Measurements from ENCODE around the gene SLC9C1.

The SLC9C1 gene

DNA sequence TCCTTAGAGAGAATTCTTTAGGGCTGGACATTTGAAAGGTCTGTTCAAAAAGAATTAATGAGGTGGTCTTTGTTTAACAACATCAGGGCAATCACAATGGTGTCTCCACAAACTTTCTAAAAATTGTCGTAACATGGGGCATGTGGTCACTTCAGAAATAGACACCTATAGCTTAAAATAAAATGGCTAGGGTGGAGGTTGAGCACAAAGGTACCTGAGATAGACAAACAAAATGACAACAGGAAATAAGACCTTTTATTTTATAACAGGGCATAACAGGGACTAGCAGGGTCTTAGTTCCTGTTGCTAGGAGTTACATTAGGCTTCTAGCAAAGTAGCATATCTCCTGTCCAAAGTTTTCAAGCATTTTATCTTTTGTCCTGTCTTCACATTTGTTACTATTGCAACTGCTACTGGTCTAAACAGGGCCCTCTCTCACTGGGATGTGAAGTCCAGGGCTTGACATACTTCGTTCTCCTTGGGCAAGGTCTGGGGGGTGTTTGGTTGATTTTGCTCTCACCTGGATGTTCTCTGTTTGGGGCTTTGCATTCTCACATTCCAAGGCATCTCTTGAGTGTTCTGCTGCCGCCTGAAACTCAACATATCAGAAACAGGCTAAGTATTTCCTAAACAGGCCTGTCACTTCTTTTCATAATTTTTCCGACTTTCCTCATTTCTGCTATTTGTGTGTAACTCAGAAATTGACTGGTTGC lies 163.9 kb downstream of the SLC9C1 start:
- DNase-seq: no peak

- peak; percentile 45 for DNase-seq
Observed at GRCh38 chr3:112128843-112129727, 164.9 kb downstream of the SLC9C1 start.

- DNase-seq: no peak
Observed at GRCh38 chr3:112127522-112128494, 166.2 kb downstream of the SLC9C1 start.

DNA sequence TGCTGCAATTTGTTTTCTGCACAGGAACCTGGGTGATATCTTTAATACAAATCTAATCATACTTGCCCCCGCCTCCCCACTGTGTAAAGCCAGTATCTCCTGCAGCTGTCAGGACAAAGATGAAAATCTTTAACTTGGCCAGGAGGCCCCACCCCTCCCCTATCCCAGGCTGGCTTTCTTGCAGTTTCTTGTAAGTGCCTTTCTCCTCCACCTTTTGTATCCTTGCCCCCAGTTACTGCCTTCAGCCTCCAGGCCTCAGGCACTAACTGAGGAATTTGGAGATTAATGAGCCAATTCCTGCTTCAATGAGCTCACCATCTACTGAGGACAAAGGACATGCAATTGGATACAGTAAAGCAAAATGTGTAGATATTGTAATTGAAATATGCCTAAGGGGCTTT lies 167.5 kb downstream of the SLC9C1 start:
- no peak for DNase-seq

- DNase-seq: no peak
Observed at GRCh38 chr3:112124907-112125607, 169.0 kb downstream of the SLC9C1 start.

- no peak for DNase-seq
Observed at GRCh38 chr3:112123548-112123947, 170.5 kb downstream of the SLC9C1 start.

DNA sequence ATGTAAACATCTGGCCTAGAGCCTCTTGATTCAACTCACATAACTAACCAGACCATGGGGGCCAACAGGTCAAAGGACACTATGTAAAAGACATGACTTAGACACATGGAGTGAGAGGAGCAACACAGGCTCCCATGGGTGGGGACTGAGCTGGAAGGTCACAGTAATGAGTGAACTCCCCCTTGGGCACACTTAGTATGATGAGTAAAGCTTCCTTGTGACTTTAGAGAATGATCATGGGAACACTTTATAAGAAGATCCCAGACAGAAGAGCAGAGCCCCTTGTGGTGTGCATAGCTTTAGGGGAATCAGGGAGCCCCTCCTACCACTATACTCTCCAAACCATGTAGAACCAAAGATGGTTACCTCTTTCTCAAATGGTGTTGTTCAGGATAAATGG lies 171.1 kb downstream of the SLC9C1 start:
- no peak for DNase-seq

DNA sequence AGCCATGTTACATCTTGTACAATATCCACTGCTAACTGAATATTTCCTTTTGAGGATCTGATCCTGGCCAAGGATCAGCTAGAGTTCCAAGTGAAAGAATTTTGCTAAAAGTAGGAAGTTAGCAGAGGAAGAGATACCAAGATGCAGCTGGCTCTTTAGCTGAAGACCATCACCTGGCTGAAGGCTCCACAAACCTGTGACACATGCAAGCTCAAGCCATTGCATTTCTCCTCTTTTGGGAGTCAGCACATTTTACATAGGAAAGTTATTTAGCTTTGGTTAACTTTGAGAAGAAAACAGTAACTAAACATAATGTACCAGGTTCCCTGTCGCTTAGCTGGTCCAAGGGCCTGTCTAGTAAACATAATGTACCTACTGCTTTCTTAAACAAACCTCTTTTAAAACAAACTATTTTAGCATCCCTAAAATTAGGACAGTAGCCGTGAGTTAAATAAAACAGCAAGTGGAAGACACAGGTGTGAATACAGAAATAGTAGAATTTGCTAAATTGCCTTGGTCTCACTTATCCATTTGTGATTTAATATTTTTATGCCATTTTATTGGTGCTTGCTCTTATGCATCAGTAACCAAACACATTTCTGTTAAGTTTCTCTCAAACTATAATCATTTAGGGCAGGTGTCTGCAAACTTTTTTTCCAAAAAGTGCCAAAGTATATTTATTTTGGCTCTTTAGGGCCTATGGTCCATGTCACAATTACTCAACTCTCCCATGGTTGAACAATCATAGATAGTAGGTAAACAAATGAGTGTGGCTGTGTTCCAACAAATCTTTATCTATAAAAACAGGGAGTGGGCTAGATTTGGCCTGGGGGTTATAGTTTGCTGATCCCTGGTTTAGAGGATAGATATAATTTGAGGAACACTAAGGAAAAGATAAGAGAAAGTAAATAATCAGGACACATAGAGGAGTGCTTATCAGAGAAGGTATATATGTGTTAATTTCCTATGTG lies 172.2 kb downstream of the SLC9C1 start:
- no peak for DNase-seq

GRCh38 chr3:112119962-112120836 lies 173.8 kb downstream of the SLC9C1 start:
- DNase-seq: no peak

GRCh38 chr3:112117841-112118571 lies 176.0 kb downstream of the SLC9C1 start:
- no peak for DNase-seq

GRCh38 chr3:112117415-112117814 lies 176.6 kb downstream of the SLC9C1 start:
- no peak for DNase-seq

DNA sequence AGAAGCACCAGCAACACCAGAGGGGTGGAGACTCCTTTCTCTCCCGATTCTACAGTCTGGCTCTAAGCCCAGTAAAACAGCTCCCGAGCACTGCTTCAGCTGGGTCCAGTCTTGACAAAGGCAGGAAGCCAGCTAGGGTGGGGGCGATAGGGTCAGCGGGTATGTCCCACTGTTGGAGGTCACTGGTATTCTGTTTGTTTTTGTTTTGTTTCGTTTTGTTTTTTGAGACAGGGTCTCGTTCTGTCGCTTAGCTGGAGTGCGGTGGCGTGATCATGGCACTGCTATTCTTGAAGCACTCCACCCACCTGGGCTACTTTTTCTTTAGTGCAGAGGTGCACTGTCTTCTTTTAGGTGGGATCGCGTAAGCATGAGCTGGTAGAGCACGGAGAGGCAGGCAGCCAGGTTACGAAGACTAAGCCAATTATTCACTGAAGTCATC lies 177.2 kb downstream of the SLC9C1 start:
- DNase-seq: no peak

DNA sequence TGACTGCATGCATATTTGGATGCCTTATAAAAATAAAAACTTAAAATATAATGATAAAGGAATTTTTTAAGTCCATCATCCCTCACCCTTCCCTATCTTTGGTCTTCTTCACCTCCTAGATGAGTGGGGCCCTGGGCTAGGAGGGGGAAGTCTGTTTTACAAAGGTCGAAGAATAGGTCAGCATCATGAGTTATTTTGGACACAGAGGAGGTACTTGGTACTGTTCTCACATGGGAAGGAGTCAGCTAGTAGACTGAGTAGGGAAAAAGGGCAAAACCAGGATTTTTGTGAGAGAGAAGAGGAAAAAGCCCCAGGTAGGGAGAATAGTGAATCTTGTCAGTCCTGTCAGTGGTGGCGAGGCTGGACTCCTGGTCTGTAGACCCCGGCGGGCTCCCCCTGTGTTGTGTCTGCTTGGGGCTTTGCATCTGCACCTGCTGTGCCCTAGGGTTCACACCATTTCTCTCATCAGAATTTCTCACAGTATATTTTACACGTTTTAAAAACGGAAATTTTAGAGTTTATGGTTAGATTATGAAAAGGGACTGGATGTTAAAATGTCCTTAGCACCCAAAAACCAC lies 178.1 kb downstream of the SLC9C1 start:
- DNase-seq: no peak

GRCh38 chr3:112115161-112115739 lies 178.8 kb downstream of the SLC9C1 start:
- no peak for DNase-seq

GRCh38 chr3:112114576-112115160 lies 179.3 kb downstream of the SLC9C1 start:
- DNase-seq: no peak

- peak; percentile 62 for DNase-seq
Observed at GRCh38 chr3:112111785-112112402, 182.1 kb downstream of the SLC9C1 start.

GRCh38 chr3:112109322-112109721 lies 184.7 kb downstream of the SLC9C1 start:
- no peak for DNase-seq

DNA sequence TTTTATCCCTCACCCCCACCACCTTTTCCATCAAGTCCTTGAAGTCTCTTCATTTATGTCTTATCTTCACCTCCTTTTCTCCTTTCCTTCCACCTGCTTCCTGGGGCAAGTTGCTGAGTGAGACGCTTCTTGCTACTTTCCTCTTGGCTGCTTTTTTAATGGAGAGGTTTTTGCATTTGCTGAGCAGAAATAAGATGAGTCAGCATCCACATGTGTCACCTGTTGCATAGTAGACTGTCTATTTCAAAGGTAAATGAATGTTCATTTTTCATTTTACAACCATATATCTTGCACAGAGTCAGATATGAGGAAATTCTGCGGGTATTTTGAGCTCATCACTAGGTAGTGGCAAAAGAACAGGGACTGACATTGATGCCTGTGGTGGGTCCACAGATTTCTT lies 189.2 kb downstream of the SLC9C1 start:
- no peak for DNase-seq
